ENCODE measurements around the gene GON7.

DNA sequence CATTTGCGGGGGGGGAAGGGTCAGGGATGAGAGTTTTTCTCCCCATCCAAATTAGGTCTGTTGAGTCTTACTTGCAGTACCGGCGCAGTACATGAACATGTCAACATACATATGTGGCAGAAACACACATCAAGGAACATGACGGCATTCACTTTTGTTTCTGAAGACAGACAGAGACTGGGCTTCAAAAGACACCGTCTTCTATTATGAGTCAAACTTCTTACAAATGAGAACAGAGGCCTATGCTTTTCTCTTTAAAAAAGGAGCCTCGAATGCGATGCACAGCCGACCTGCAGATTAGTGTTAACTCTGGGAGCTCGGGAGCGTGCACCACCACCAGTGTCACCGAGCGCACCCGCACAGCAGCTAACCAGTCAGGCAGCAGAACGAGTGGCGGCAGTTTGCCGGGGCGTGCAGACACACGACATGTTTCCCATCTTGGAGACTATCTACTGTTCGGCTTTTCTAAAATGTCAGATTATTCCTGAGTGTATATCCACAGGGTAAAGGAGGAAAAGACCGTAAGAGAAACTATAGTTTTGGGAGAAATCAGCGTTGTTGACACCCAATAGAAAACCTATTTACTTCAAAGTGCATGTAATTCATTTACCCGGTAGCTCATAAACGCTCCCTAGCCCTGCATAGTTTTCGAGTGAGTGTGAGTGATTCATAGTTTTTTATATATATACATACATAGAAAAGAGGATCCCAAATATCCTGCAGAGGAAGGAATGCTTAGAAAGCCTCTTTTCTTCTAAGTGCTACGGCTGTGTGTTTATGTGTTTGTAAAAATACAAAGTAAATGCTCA is 33.2 kb upstream of the GON7 start:
- TF ChIP-seq, protein P1, sequence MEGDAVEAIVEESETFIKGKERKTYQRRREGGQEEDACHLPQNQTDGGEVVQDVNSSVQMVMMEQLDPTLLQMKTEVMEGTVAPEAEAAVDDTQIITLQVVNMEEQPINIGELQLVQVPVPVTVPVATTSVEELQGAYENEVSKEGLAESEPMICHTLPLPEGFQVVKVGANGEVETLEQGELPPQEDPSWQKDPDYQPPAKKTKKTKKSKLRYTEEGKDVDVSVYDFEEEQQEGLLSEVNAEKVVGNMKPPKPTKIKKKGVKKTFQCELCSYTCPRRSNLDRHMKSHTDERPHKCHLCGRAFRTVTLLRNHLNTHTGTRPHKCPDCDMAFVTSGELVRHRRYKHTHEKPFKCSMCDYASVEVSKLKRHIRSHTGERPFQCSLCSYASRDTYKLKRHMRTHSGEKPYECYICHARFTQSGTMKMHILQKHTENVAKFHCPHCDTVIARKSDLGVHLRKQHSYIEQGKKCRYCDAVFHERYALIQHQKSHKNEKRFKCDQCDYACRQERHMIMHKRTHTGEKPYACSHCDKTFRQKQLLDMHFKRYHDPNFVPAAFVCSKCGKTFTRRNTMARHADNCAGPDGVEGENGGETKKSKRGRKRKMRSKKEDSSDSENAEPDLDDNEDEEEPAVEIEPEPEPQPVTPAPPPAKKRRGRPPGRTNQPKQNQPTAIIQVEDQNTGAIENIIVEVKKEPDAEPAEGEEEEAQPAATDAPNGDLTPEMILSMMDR (IDR thresholded peaks at IDR 0.05) = no peak
- TF ChIP-seq POLR2AphosphoS5 (IDR thresholded peaks at IDR 0.05) = no peak

All from suprapubic skin (tissue), 3 donors.